GM04504 (cell line): ENCODE results near the gene ARL8A.
A peak's percentile ranks its signal among the peaks of the same experiment; 100 is the strongest.
"Not testable (repeated sequence)": the region's sequence is repeated elsewhere in the genome, so short reads cannot be mapped to it uniquely, and the experiment has no call there.

Experiments
- DNase-seq: peaks from one replicate; pipeline ENCODE4 v3.0.0-alpha.2; 2012; ENCODE audit warnings: low read depth

ARL8A gene

GRCh38 chr1:202158810-202159533 is 14.4 kb upstream of the ARL8A start:
- no peak for DNase-seq

- no peak for DNase-seq
Observed at GRCh38 chr1:202157945-202158344, 13.4 kb upstream of the ARL8A start.

- DNase-seq, result no peak
Observed at GRCh38 chr1:202156590-202156989, 12.1 kb upstream of the ARL8A start.

GRCh38 chr1:202155478-202156021 is 11.0 kb upstream of the ARL8A start:
- DNase-seq, result no peak

GRCh38 chr1:202154766-202155477 is 10.4 kb upstream of the ARL8A start:
- peak; percentile 31 for DNase-seq

GRCh38 chr1:202154148-202154765 is 9.7 kb upstream of the ARL8A start:
- DNase-seq, result no peak

- DNase-seq, result no peak
Observed at GRCh38 chr1:202153284-202153683, 8.7 kb upstream of the ARL8A start.

- DNase-seq, result no peak
Observed at GRCh38 chr1:202152399-202152798, 7.9 kb upstream of the ARL8A start.

- no peak for DNase-seq
Observed at GRCh38 chr1:202151045-202151444, 6.5 kb upstream of the ARL8A start.

- DNase-seq, result no peak
Observed at GRCh38 chr1:202150602-202151001, 6.1 kb upstream of the ARL8A start.

GRCh38 chr1:202150187-202150586 is 5.7 kb upstream of the ARL8A start:
- DNase-seq, result no peak

- DNase-seq, result no peak
Observed at GRCh38 chr1:202149566-202149965, 5.0 kb upstream of the ARL8A start.

- no peak for DNase-seq
Observed at GRCh38 chr1:202148391-202148790, 3.9 kb upstream of the ARL8A start.

- DNase-seq, result no peak
Observed at GRCh38 chr1:202146993-202147392, 2.5 kb upstream of the ARL8A start.

- no peak for DNase-seq
Observed at GRCh38 chr1:202146279-202146678, 1.7 kb upstream of the ARL8A start.

- not testable (repeated sequence) for DNase-seq
Observed at GRCh38 chr1:202145744-202146140, 1.2 kb upstream of the ARL8A start.

- DNase-seq, result no peak
Observed at GRCh38 chr1:202145068-202145743, 669 bp upstream of the ARL8A start.

- DNase-seq, result no peak
Observed at GRCh38 chr1:202143768-202144401, 652 bp downstream of the ARL8A start.

GRCh38 chr1:202143011-202143767 is 1.3 kb downstream of the ARL8A start:
- DNase-seq, result no peak

- DNase-seq, result not testable (repeated sequence)
Observed at GRCh38 chr1:202141468-202141867, 3.1 kb downstream of the ARL8A start.

GRCh38 chr1:202140833-202141232 is 3.7 kb downstream of the ARL8A start:
- DNase-seq, result no peak
